Ishikawa (cell line): ENCODE results near the gene CDYL2.

ENCODE experiments used
- CEBPB ChIP-seq: IDR thresholded peaks from 2 replicates; pipeline ENCODE4 v1.6.1; 2012
- CREB1 ChIP-seq: IDR thresholded peaks from 2 replicates; pipeline ENCODE4 v1.6.1; 2012; ENCODE audit warnings: low read depth
- EGR1 ChIP-seq: IDR thresholded peaks from 2 replicates; pipeline ENCODE4 v1.6.1; 2012
- EP300 ChIP-seq: IDR thresholded peaks from 2 replicates; pipeline ENCODE4 v1.6.1; 2012; ENCODE audit warnings: borderline replicate concordance
- FOXM1 ChIP-seq: IDR thresholded peaks from 2 replicates; pipeline ENCODE4 v1.6.1; 2012; ENCODE audit warnings: low read depth, borderline replicate concordance
- NFIC ChIP-seq: IDR thresholded peaks from 2 replicates; pipeline ENCODE4 v1.6.1; 2012
- RAD21 ChIP-seq: IDR thresholded peaks from 2 replicates; pipeline ENCODE4 v1.6.1; 2012; ENCODE audit warnings: low read depth
- TAF1 ChIP-seq: IDR thresholded peaks from 2 replicates; pipeline ENCODE4 v1.6.1; 2012; ENCODE audit warnings: low read depth, mild to moderate bottlenecking
- TCF12 ChIP-seq: IDR thresholded peaks from 2 replicates; pipeline ENCODE4 v1.6.1; 2012; ENCODE audit warnings: low read depth
- TEAD4 ChIP-seq: IDR thresholded peaks from 2 replicates; pipeline ENCODE4 v1.6.1; 2012
- YY1 ChIP-seq: IDR thresholded peaks from 2 replicates; pipeline ENCODE4 v1.6.1; 2012; ENCODE audit warnings: low read depth
- ZBTB7A ChIP-seq: IDR thresholded peaks from 2 replicates; pipeline ENCODE4 v1.6.1; 2012; ENCODE audit warnings: low read depth
- TF ChIP-seq, protein P1 (sequence below): IDR thresholded peaks from 2 replicates; pipeline ENCODE4 v1.6.1; 2012
- TF ChIP-seq, protein P2 (sequence below): IDR thresholded peaks from 2 replicates; pipeline ENCODE4 v1.6.1; 2012; ENCODE audit warnings: low read depth, mild to moderate bottlenecking
- TF ChIP-seq, protein P3 (sequence below): IDR thresholded peaks from 2 replicates; pipeline ENCODE4 v1.6.1; 2012

The CDYL2 gene

DNA sequence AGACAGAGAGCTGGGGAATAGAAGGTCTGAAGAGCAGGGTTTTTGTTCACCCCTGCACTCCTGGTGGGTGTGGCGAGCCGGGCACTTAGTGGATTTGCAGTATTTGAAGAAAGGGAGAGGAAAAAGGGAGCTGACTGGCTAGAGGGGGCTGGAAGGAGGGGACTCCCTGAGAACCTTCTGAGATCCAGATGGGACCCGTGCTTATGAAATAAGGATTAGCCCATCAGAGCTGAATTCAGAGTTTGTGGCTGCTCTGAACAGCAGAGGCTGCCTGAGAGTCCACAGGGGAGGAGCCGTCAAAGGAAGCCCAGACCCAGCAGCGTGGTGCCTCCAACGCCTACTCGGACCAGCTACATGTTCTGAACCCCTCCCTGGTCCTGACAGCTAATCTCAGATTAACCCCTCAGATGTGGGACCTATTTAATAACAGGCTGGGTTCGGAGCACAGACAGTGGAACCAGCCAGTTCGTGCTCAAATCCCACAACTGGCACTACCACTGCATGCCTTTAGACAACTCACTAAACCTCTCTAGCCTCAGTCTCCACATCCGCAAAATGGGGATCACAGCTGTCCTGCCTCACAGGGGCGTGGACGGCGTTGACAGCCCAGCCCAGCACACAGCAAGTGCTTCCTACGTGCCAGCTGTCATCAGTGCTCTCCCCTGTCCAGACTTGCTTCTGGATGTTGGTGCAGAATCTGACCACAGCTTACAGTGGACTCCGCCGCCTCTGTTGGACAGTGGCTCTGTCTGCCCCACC is 193.0 kb downstream of the CDYL2 start:
- TF ChIP-seq, protein P1, sequence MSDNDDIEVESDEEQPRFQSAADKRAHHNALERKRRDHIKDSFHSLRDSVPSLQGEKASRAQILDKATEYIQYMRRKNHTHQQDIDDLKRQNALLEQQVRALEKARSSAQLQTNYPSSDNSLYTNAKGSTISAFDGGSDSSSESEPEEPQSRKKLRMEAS: no peak
- TF ChIP-seq TCF12 (no peak), NFIC (no peak), RAD21 (no peak), CREB1 (no peak), TAF1 (no peak), EGR1 (no peak), EP300 (no peak), CEBPB (no peak), YY1 (no peak), FOXM1 (no peak), ZBTB7A (no peak)
- TF ChIP-seq, protein P2, sequence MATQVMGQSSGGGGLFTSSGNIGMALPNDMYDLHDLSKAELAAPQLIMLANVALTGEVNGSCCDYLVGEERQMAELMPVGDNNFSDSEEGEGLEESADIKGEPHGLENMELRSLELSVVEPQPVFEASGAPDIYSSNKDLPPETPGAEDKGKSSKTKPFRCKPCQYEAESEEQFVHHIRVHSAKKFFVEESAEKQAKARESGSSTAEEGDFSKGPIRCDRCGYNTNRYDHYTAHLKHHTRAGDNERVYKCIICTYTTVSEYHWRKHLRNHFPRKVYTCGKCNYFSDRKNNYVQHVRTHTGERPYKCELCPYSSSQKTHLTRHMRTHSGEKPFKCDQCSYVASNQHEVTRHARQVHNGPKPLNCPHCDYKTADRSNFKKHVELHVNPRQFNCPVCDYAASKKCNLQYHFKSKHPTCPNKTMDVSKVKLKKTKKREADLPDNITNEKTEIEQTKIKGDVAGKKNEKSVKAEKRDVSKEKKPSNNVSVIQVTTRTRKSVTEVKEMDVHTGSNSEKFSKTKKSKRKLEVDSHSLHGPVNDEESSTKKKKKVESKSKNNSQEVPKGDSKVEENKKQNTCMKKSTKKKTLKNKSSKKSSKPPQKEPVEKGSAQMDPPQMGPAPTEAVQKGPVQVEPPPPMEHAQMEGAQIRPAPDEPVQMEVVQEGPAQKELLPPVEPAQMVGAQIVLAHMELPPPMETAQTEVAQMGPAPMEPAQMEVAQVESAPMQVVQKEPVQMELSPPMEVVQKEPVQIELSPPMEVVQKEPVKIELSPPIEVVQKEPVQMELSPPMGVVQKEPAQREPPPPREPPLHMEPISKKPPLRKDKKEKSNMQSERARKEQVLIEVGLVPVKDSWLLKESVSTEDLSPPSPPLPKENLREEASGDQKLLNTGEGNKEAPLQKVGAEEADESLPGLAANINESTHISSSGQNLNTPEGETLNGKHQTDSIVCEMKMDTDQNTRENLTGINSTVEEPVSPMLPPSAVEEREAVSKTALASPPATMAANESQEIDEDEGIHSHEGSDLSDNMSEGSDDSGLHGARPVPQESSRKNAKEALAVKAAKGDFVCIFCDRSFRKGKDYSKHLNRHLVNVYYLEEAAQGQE: no peak
- TF ChIP-seq, protein P3, sequence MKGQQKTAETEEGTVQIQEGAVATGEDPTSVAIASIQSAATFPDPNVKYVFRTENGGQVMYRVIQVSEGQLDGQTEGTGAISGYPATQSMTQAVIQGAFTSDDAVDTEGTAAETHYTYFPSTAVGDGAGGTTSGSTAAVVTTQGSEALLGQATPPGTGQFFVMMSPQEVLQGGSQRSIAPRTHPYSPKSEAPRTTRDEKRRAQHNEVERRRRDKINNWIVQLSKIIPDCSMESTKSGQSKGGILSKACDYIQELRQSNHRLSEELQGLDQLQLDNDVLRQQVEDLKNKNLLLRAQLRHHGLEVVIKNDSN: no peak

DNA sequence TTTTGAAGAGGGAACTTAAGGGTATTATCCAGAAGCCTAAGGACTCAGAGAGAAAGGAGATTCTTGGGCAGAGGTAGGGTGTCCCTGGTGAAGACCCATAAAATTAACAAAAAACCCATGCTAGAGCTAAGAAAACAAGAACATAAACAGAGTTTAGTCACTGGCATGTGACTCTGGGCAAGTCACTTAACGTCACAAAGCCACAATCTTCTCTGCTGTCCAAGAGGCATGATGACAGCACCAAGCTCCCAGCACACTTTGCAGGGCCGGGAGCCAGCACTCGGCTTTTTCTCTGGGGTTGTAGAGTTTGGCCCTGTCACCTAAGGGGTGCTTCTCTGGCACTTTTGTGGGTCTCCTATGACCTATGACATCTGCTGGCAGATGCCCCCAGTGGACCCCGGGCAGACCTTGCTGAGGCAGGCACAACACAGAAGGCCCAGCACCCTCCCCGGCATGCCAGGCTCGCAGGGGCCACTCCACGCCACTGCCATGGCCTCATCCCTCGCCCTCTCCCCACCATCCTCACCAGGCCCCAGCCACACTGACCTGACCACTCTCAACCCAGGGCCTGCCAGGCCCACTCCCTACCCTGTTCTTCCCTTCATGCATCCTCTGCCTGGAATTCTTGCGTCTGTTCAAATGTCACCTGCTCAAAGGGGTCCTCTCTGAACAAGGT is 193.8 kb downstream of the CDYL2 start:
- TF ChIP-seq RAD21 (no peak), ZBTB7A (no peak), NFIC (no peak), TCF12 (no peak), YY1 (no peak), CREB1 (no peak), EGR1 (no peak), FOXM1 (no peak), TAF1 (no peak), CEBPB (no peak), TEAD4 (no peak), EP300 (no peak)
- TF ChIP-seq, protein P3: no peak
- TF ChIP-seq, protein P2: no peak
- TF ChIP-seq, protein P1: no peak

DNA sequence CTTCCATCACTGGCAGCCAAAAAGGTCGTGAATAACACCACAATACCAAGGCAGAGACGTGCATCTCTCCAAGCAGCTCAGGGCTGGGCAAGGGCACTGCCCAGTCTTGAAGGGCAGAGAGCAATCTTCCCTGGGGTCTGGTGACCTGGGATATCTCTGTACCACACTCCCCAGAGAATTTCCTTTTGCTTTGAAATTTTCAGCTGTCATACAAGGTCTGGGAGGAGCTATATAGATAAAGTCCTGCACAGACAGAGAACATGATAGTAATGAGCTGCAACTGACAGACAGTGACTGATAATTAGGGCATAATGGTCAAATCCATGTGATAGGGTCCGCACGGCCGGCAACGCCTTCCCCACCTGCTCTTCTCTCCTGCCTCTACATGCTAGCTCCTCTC is 195.5 kb downstream of the CDYL2 start:
- TF ChIP-seq, protein P1: no peak
- TF ChIP-seq, protein P3: no peak
- no peak for TF ChIP-seq NFIC
- no peak for TF ChIP-seq FOXM1
- no peak for TF ChIP-seq ZBTB7A
- no peak for TF ChIP-seq YY1
- TF ChIP-seq TEAD4: no peak
- TF ChIP-seq, protein P2: no peak
- no peak for TF ChIP-seq TAF1
- no peak for TF ChIP-seq RAD21
- TF ChIP-seq CREB1: no peak
- no peak for TF ChIP-seq CEBPB
